ENCODE results near the gene C1S. TPM values are rescaled to one million over a fixed set of nuclear protein-coding genes. Genes with fewer than 3 reads are reported as not detected.

The C1S gene
- total RNA-seq, 4 donors from 2014 or later = 52.6 to 187 (median 59.3) TPM

GRCh38 chr12:7096979-7097378, 36.5 kb downstream of the C1S start:
- H3K4me3 ChIP-seq (ENCODE audit: low read depth, poor library complexity, severe bottlenecking) = no peak overlapping the region
- TF ChIP-seq CTCF (IDR thresholded peaks at IDR 0.05) (no peak), POLR2A (IDR thresholded peaks at IDR 0.05) (no peak)
- no peak for DNase-seq (ENCODE audit: low spot score in 2 of 2)
- WGBS, 2 donors = 81 to 86% methylated on average over 19 of the region's 19 CpGs
- intact Hi-C loops (cut with DNase I; ENCODE audit: low total_unique reads) = loop anchor here (10.0 kb wide), 1 partner anchor 142 kb away; the partner anchor contains the start of gene PTPN6

GRCh38 chr12:7099290-7099996, 38.9 kb downstream of the C1S start:
- no peak for TF ChIP-seq CTCF (IDR thresholded peaks at IDR 0.05)
- no peak for DNase-seq (ENCODE audit: low spot score in 2 of 2)
- intact Hi-C loops (cut with DNase I; ENCODE audit: low total_unique reads) = loop anchor here (10.0 kb wide), 1 partner anchor 145 kb away; the partner anchor contains the start of gene PTPN6
- no peak overlapping the region for H3K4me3 ChIP-seq (ENCODE audit: low read depth, poor library complexity, severe bottlenecking)
- 82 to 90% methylated on average over 8 to 9 of the region's 9 CpGs for WGBS, 2 donors

- H3K4me3 ChIP-seq (ENCODE audit: low read depth, poor library complexity, severe bottlenecking) = no peak overlapping the region
- 75 to 77% methylated on average over 4 of the region's 4 CpGs for WGBS, 2 donors
- intact Hi-C loops (cut with DNase I; ENCODE audit: low total_unique reads) = no loop called here
- DNase-seq (ENCODE audit: low spot score in 2 of 2) = no peak
- TF ChIP-seq CTCF (IDR thresholded peaks at IDR 0.05) (no peak), POLR2A (IDR thresholded peaks at IDR 0.05) (no peak)
Observed at GRCh38 chr12:7100239-7100638, 39.7 kb downstream of the C1S start.

- no peak overlapping the region for H3K4me3 ChIP-seq (ENCODE audit: low read depth, poor library complexity, severe bottlenecking)
- 85 to 90% methylated on average over 4 of the region's 4 CpGs for WGBS, 2 donors
- intact Hi-C loops (cut with DNase I; ENCODE audit: low total_unique reads) = no loop called here
- TF ChIP-seq CTCF (IDR thresholded peaks at IDR 0.05) = no peak
- TF ChIP-seq POLR2A (IDR thresholded peaks at IDR 0.05) = no peak
- no peak for DNase-seq (ENCODE audit: low spot score in 2 of 2)
Observed at GRCh38 chr12:7101047-7101693, 40.7 kb downstream of the C1S start.

GRCh38 chr12:7101694-7102131, 41.2 kb downstream of the C1S start:
- no peak for DNase-seq (ENCODE audit: low spot score in 2 of 2)
- H3K4me3 ChIP-seq (ENCODE audit: low read depth, poor library complexity, severe bottlenecking) = no peak overlapping the region
- TF ChIP-seq POLR2A (IDR thresholded peaks at IDR 0.05) = no peak
- no peak for TF ChIP-seq CTCF (IDR thresholded peaks at IDR 0.05)
- WGBS, 2 donors = 76 to 88% methylated on average over 10 of the region's 10 CpGs
- intact Hi-C loops (cut with DNase I; ENCODE audit: low total_unique reads) = no loop called here

Data from lower leg skin (tissue), 4 donors.